Measurements from ENCODE around the gene PLEKHA7.

PLEKHA7 gene

DNA sequence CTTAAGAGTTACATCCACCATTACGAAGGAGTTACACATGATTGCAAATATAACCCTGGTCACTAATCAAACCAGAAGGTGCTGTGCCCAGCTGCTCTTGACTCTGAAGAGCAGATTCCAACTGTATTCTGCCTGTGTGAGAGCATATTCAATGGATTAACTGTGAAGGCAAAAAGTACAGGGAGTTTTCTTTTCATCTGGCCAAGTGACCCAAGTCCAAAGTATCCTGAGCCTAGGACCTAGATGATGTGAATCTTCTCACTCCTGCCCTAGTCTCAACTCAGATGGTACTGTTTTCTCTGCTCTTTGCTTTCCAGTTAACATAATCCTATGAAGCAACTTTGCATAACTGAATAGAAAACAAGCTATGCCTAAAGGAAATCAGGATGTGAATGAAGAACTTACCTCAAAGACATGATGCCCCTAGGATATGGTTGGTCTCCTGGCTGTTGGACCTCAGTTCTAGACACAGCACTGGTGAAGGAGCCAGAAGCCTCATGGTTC is 169.9 kb downstream of the PLEKHA7 start:
- Mint-ChIP-seq H3K9me3 (no peaks in the 10 kb centered on the region), H3K27me3 (no peaks in the 10 kb centered on the region), H3K4me3 (no peak overlapping the region), H3K4me1 (no peaks in the 10 kb centered on the region), H3K36me3 (ENCODE audit: insufficient read depth) (no peaks in the 10 kb centered on the region), H3K27ac (ENCODE audit: low read depth) (no peak overlapping the region)
- DNase-seq (ENCODE audit: low spot score in 2 of 2) (no peak), ATAC-seq (replicated peaks; ENCODE audit: extremely low read depth, poor library complexity, severe bottlenecking) (no peak)

DNA sequence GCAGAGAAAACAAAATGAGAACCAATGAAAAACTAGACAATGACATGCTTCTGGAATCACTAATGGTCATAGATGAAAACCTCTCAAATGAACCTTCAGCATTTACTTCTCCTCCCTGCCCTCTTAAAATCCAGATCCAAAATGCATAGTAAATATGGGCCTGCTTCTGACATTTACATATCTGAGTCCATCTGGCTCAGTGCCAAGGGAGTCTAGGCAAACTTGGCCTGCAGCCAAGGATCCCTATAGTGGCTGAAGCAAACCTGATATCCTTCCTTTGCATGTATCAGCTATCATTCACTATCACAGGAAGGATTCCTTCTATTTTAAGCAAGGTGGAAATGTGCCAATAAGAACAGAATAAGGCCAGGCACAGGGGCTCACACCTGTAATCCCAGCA is 170.9 kb downstream of the PLEKHA7 start:
- ATAC-seq (replicated peaks; ENCODE audit: extremely low read depth, poor library complexity, severe bottlenecking): no peak
- no peak for DNase-seq (ENCODE audit: low spot score in 2 of 2)
- H3K9me3 Mint-ChIP-seq: no peaks in the 10 kb centered on the region
- no peaks in the 10 kb centered on the region for H3K4me1 Mint-ChIP-seq
- H3K4me3 Mint-ChIP-seq: no peak overlapping the region
- H3K27ac Mint-ChIP-seq (ENCODE audit: low read depth): no peak overlapping the region
- H3K27me3 Mint-ChIP-seq: no peaks in the 10 kb centered on the region
- no peaks in the 10 kb centered on the region for H3K36me3 Mint-ChIP-seq (ENCODE audit: insufficient read depth)

DNA sequence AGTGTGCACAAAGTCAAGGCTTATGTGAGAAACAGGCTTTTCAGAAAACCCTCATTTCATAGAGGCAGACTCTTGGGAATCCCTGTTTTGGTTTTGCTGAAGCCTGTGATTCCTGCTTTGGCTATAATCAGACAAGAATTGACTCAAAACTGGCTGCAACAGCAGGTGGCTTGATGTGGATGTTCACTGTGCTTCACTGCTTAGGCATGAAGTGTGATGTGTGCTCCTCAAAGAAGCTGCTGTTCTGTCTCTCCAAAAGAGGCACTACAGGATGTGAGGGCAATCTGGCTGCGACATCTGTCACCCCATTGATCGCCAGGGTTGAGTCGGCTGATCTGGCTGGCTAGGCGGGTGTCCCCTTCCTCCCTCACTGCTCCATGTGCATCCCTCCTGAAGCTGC is 172.2 kb downstream of the PLEKHA7 start:
- ATAC-seq (replicated peaks; ENCODE audit: extremely low read depth, poor library complexity, severe bottlenecking) (no peak), DNase-seq (ENCODE audit: low spot score in 2 of 2) (no peak)
- H3K4me1 Mint-ChIP-seq: no peaks in the 10 kb centered on the region
- H3K4me3 Mint-ChIP-seq: no peak overlapping the region
- no peaks in the 10 kb centered on the region for H3K9me3 Mint-ChIP-seq
- H3K27ac Mint-ChIP-seq (ENCODE audit: low read depth): no peak overlapping the region
- H3K27me3 Mint-ChIP-seq: no peaks in the 10 kb centered on the region
- H3K36me3 Mint-ChIP-seq (ENCODE audit: insufficient read depth): no peaks in the 10 kb centered on the region

DNA sequence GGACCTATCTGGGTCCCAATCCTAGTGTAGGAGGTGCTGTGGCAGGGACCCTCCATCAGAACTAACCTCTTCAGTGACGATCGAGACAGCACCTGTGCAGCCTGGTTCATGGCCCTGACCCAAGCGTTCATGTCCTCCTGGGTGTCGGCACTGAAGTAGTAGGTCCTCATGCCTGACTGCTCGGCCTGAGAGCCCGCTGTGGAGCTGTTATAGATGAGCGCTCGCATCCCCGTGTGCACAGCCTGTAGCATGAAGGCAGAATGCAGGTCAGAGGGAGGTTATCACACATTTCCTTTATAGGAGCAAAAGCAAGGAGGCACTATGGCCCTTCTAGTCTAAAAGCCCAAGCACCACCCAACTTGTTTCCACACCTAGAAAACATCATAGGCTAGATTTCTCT is 172.7 kb downstream of the PLEKHA7 start:
- no peaks in the 10 kb centered on the region for H3K36me3 Mint-ChIP-seq (ENCODE audit: insufficient read depth)
- no peak overlapping the region for H3K27ac Mint-ChIP-seq (ENCODE audit: low read depth)
- no peaks in the 10 kb centered on the region for H3K9me3 Mint-ChIP-seq
- ATAC-seq (replicated peaks; ENCODE audit: extremely low read depth, poor library complexity, severe bottlenecking): no peak
- no peaks in the 10 kb centered on the region for H3K4me1 Mint-ChIP-seq
- H3K4me3 Mint-ChIP-seq: no peak overlapping the region
- no peaks in the 10 kb centered on the region for H3K27me3 Mint-ChIP-seq
- no peak for DNase-seq (ENCODE audit: low spot score in 2 of 2)

DNA sequence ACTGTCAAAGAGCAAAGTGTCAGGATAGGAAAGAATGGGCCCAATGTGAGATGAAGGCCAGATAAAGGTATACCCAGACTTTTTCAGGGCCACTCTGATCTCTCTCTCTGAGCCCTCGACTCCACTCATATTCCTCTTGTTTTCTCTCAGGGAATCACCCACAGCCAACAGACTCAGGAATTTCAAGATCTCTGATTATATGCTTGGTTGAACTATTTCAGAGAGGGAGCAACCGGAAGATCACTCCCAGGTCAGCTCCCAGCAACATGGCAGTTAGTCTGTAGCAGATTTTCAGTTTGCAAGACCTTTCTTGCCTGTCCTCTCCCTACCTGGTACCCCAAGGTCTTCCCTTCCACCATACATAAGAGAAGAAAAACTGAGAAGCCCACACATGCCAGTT is 173.3 kb downstream of the PLEKHA7 start:
- Mint-ChIP-seq H3K27me3 (no peaks in the 10 kb centered on the region), H3K27ac (ENCODE audit: low read depth) (no peak overlapping the region), H3K9me3 (no peaks in the 10 kb centered on the region), H3K4me1 (no peaks in the 10 kb centered on the region), H3K36me3 (ENCODE audit: insufficient read depth) (no peaks in the 10 kb centered on the region), H3K4me3 (no peak overlapping the region)
- ATAC-seq (replicated peaks; ENCODE audit: extremely low read depth, poor library complexity, severe bottlenecking) (no peak), DNase-seq (ENCODE audit: low spot score in 2 of 2) (no peak)

DNA sequence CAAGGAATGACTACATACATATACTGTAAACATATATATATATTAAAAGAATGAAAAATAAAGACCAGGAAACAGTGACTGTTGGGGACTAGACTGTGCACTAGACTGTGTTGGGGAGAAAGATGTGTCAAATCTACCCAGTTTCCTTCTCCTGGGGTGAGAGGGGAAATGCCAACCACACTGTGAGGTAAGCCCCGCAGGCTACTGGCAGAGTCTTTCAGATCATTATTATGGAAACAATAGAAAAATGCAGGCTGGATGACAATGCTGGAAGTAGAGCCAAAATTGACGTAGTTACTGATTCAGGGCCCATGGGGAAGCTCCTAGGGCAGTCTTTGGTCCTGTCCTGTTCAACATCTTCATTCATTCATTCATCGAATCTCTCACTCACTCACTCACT is 174.4 kb downstream of the PLEKHA7 start:
- H3K4me3 Mint-ChIP-seq: no peak overlapping the region
- no peaks in the 10 kb centered on the region for H3K9me3 Mint-ChIP-seq
- H3K27ac Mint-ChIP-seq (ENCODE audit: low read depth): no peak overlapping the region

DNA sequence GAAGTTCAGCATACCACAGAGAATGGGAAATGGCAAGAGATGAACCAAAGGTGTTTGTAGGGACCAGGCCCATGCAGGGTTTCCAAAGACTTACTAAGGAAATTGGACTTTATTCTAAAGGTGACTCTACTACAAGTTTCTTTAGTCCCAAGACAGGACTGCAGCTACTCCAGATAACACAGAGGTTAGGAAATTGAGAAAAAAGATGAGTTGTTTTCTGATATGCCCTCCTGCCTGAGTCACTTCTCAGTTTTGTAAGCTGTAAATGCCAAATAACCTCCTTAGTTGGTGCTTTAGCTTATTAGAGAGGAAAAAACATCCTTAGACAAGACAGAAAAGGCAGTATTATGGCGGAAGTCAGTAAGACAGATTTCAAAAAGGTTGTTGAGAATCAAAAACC is 179.8 kb downstream of the PLEKHA7 start:
- Mint-ChIP-seq H3K36me3 (ENCODE audit: insufficient read depth) (no peaks in the 10 kb centered on the region), H3K4me1 (no peaks in the 10 kb centered on the region), H3K27me3 (no peaks in the 10 kb centered on the region), H3K9me3 (no peaks in the 10 kb centered on the region), H3K4me3 (no peak overlapping the region), H3K27ac (ENCODE audit: low read depth) (no peak overlapping the region)
- ATAC-seq (replicated peaks; ENCODE audit: extremely low read depth, poor library complexity, severe bottlenecking): no peak
- DNase-seq (ENCODE audit: low spot score in 2 of 2): no peak

More for the DNA sequence above, 174.4 kb downstream of the PLEKHA7 start:
- no peaks in the 10 kb centered on the region for H3K4me1 Mint-ChIP-seq
- ATAC-seq (replicated peaks; ENCODE audit: extremely low read depth, poor library complexity, severe bottlenecking) (no peak), DNase-seq (ENCODE audit: low spot score in 2 of 2) (no peak)
- no peaks in the 10 kb centered on the region for H3K36me3 Mint-ChIP-seq (ENCODE audit: insufficient read depth)
- H3K27me3 Mint-ChIP-seq: no peaks in the 10 kb centered on the region

DNA sequence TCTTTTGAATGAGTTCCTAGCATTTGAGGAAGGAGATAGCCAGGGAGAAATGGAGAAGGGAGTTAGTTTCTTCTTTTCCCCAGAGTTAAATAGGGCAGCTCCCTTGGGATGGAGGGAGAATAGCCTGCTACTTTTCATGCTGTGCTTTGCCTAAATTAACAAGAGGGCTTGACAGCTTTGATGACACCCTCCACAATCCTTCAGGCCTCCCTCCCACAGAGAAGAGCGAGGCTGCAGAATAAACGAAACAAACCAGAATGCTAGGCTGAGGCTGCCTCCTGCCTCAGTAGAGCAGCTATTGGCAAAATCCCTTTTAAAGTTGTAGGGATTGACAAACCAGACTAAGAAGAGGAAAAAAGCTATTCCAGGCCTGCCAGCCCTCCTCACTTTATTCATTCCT is 181.2 kb downstream of the PLEKHA7 start:
- Mint-ChIP-seq H3K27ac (ENCODE audit: low read depth) (no peak overlapping the region), H3K4me1 (no peaks in the 10 kb centered on the region), H3K9me3 (no peaks in the 10 kb centered on the region), H3K27me3 (no peaks in the 10 kb centered on the region), H3K4me3 (no peak overlapping the region), H3K36me3 (ENCODE audit: insufficient read depth) (no peaks in the 10 kb centered on the region)
- ATAC-seq (replicated peaks; ENCODE audit: extremely low read depth, poor library complexity, severe bottlenecking): no peak
- no peak for DNase-seq (ENCODE audit: low spot score in 2 of 2)

DNA sequence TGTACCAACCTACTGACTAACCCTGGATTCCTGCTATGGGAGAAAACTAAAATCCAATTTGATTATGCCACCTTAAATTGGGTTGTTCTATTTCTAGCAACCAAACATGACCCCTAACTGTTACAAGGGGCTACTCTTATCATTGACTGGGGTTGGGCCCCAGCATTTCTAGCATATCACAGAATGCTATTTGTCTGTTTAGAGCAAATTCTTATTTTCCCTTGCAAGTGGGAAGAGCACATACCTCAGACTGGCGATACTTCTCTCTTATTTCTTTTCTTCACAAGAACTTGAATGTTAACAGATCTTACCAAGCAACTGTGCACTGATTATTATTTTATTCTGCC is 182.0 kb downstream of the PLEKHA7 start:
- DNase-seq (ENCODE audit: low spot score in 2 of 2) (no peak), ATAC-seq (replicated peaks; ENCODE audit: extremely low read depth, poor library complexity, severe bottlenecking) (no peak)
- H3K36me3 Mint-ChIP-seq (ENCODE audit: insufficient read depth): no peaks in the 10 kb centered on the region
- no peaks in the 10 kb centered on the region for H3K9me3 Mint-ChIP-seq
- H3K27ac Mint-ChIP-seq (ENCODE audit: low read depth): no peak overlapping the region
- H3K4me1 Mint-ChIP-seq: no peaks in the 10 kb centered on the region
- no peak overlapping the region for H3K4me3 Mint-ChIP-seq
- H3K27me3 Mint-ChIP-seq: no peaks in the 10 kb centered on the region

DNA sequence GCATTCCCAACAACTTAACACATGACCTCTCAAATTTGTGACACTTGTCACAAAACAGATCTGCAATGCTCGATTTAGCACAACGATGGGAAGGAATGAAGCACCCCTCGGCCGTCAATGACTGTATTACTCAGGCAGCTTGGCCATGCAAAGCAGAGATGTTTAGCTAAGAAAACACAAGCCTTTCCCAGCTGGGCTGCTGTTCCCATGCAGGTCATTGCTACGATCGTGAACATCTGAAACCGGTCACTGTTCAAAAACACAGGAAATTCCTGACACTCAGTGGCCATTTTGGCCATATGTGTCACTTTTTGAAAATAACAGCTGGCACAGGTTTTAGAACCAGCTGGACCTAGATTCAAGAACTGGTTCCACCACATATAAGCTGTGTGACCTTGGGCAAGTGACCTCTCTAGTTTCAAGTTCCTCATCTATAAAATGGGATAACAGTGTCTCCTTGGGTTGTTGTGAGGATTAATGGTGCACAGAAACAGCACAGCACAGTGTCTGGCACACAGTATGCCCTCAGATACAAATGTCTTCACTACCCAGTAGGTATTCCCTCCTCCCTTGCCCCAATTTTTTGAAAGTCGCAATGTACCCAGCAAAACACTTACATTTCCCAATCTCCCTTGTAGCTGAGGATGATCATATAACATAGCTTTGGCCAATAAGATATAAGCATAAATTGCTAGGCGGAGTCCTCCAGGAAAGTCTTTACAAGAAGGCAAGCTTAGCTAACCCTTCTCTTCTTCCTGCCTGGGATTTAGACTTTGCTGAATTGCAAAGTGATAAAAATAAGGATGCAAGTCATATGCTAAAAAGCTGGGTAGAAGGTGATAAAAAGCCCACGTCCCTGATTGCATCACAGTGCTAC is 182.7 kb downstream of the PLEKHA7 start:
- no peak overlapping the region for H3K27ac Mint-ChIP-seq (ENCODE audit: low read depth)
- no peaks in the 10 kb centered on the region for H3K9me3 Mint-ChIP-seq
- H3K36me3 Mint-ChIP-seq (ENCODE audit: insufficient read depth): no peaks in the 10 kb centered on the region
- H3K27me3 Mint-ChIP-seq: no peaks in the 10 kb centered on the region
- no peak for ATAC-seq (replicated peaks; ENCODE audit: extremely low read depth, poor library complexity, severe bottlenecking)
- H3K4me1 Mint-ChIP-seq: no peaks in the 10 kb centered on the region
- H3K4me3 Mint-ChIP-seq: no peak overlapping the region
- DNase-seq (ENCODE audit: low spot score in 2 of 2): no peak

DNA sequence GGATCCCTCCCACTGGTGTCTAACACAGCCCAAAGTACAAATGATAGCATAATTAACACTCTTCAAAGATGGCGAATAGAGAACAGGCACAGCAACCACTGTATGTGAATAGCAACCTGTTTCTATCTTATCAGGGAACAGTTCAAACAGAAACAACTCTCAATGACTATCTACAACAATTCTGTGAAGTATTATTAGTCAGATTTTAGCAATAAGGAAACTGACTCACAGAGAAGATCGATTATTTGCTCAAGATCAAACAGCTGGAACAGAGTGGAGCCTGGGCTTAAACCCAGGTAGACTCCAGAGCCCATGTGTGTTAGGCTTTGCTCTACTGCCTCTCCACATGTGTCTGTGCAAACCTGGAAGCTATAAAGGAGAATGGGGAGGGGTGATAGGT is 187.1 kb downstream of the PLEKHA7 start:
- H3K27ac Mint-ChIP-seq (ENCODE audit: low read depth): no peak overlapping the region
- H3K4me3 Mint-ChIP-seq: no peak overlapping the region
- H3K36me3 Mint-ChIP-seq (ENCODE audit: insufficient read depth): peaks cover 1% of the 10 kb centered on the region
- H3K27me3 Mint-ChIP-seq: no peaks in the 10 kb centered on the region
- H3K4me1 Mint-ChIP-seq: no peaks in the 10 kb centered on the region
- ATAC-seq (replicated peaks; ENCODE audit: extremely low read depth, poor library complexity, severe bottlenecking) (no peak), DNase-seq (ENCODE audit: low spot score in 2 of 2) (no peak)
- no peaks in the 10 kb centered on the region for H3K9me3 Mint-ChIP-seq

DNA sequence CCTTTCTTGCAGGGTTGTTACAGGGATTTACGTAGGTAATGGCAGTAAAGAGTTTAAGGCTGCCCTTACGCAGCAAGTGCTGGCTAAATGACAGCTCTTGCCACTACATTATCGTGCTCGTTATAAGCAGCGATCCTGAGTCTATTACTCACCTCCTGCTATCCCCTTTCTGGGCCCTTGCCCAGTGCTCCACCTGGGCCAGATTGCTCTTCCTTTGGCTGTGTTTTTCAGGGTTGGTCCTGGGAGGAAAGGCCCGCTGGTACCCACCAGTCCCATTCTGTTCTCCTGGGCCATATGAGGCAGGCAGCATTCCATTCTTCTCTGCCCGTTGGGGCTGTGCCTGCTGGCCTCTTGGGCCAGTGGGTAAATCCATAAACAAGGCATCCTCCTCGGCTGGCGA is 188.2 kb downstream of the PLEKHA7 start:
- Mint-ChIP-seq H3K36me3 (ENCODE audit: insufficient read depth) (peaks cover 1% of the 10 kb centered on the region), H3K4me3 (no peak overlapping the region), H3K4me1 (no peaks in the 10 kb centered on the region), H3K27ac (ENCODE audit: low read depth) (no peak overlapping the region), H3K9me3 (no peaks in the 10 kb centered on the region), H3K27me3 (no peaks in the 10 kb centered on the region)
- DNase-seq (ENCODE audit: low spot score in 2 of 2): no peak
- ATAC-seq (replicated peaks; ENCODE audit: extremely low read depth, poor library complexity, severe bottlenecking): no peak

DNA sequence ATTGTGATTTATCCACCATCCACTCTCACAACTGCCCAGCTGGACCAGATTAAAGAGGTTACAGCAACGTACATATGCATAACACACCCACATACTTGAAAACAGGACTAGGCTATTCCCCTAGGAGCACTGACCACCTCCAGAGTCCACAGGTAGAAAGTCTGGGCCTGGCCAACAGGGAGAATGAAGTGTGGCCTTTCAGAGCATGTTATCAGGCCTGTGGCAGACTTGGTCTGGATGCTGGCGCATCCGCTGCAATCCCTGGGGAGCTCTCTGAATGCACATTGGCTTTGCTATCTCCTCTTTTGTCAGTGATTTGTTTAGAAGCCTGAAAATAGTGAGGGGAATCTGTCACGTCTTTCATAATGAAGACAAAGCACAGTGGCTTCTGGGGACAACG is 189.1 kb downstream of the PLEKHA7 start:
- DNase-seq (ENCODE audit: low spot score in 2 of 2) (no peak), ATAC-seq (replicated peaks; ENCODE audit: extremely low read depth, poor library complexity, severe bottlenecking) (no peak)
- no peak overlapping the region for H3K27ac Mint-ChIP-seq (ENCODE audit: low read depth)
- no peaks in the 10 kb centered on the region for H3K9me3 Mint-ChIP-seq
- H3K4me1 Mint-ChIP-seq: peaks cover 6% of the 10 kb centered on the region
- H3K4me3 Mint-ChIP-seq: no peak overlapping the region
- H3K36me3 Mint-ChIP-seq (ENCODE audit: insufficient read depth): peaks cover 1% of the 10 kb centered on the region
- H3K27me3 Mint-ChIP-seq: no peaks in the 10 kb centered on the region

All from central memory CD8-positive, alpha-beta T cell (primary cell).